SK-N-SH treated with all-trans-retinoic acid at 6 μM for 48 hours (cell line): ENCODE data around the gene HHAT.

Experiments used
- ARNTL ChIP-seq: fragments of 450-650 bp; formaldehyde crosslinking; IDR thresholded peaks from 2 replicates; pipeline ENCODE4 v1.5.0; 2020; ENCODE audit warnings: low read depth, mild to moderate bottlenecking, moderate library complexity, borderline replicate concordance
- BACH2 ChIP-seq: fragments of 250-450 bp; sonication (Bioruptor Pico); IDR thresholded peaks from 2 replicates; pipeline ENCODE4 v1.9.0; 2021; ENCODE audit warnings: mild to moderate bottlenecking, borderline replicate concordance
- CSRNP3 ChIP-seq: fragments of 250-450 bp; sonication (Bioruptor Pico); IDR thresholded peaks from 2 replicates; pipeline ENCODE4 v1.5.1; 2021; ENCODE audit warnings: mild to moderate bottlenecking, moderate library complexity
- ESRRG ChIP-seq: fragments of 250-450 bp; sonication (Bioruptor Pico); IDR thresholded peaks from 2 replicates; pipeline ENCODE4 v1.6.1; 2021; ENCODE audit warnings: mild to moderate bottlenecking
- GLIS3 ChIP-seq: fragments of 250-450 bp; sonication (Bioruptor Pico); IDR thresholded peaks from 2 replicates; pipeline ENCODE4 v1.5.0; 2020; ENCODE audit warnings: mild to moderate bottlenecking, moderate library complexity
- OSR1 ChIP-seq: fragments of 250-450 bp; sonication (Bioruptor Pico); IDR thresholded peaks from 2 replicates; pipeline ENCODE4 v1.8.0; 2022; ENCODE audit warnings: moderate library complexity, mild to moderate bottlenecking, inconsistent platforms
- TSHZ2 ChIP-seq: fragments of 250-450 bp; sonication (Bioruptor Pico); IDR thresholded peaks from 2 replicates; pipeline ENCODE4 v1.5.0; 2020; ENCODE audit warnings: mild to moderate bottlenecking, moderate library complexity
- ZFP3 ChIP-seq: fragments of 250-450 bp; sonication (Bioruptor Pico); IDR thresholded peaks from 2 replicates; pipeline ENCODE4 v1.5.0; 2020; ENCODE audit warnings: mild to moderate bottlenecking, moderate library complexity
- ZNF565 ChIP-seq: fragments of 450-650 bp; formaldehyde crosslinking; conservative IDR thresholded peaks from 2 replicates; pipeline ENCODE4 v1.5.0; 2020; ENCODE audit warnings: low read depth, mild to moderate bottlenecking, moderate library complexity
- ZNF8 ChIP-seq: fragments of 450-650 bp; formaldehyde crosslinking; IDR thresholded peaks from 2 replicates; pipeline ENCODE4 v1.5.0; 2020; ENCODE audit warnings: mild to moderate bottlenecking, moderate library complexity

GRCh38 chr1:210313046-210313595 lies 15.6 kb upstream of the HHAT start:
- TF ChIP-seq TSHZ2 (CRISPR knock-in tag) (no peak), ZNF8 (CRISPR knock-in tag) (no peak), GLIS3 (CRISPR knock-in tag) (no peak), ESRRG (no peak), ZNF565 (CRISPR knock-in tag) (no peak), BACH2 (CRISPR knock-in tag) (no peak), ARNTL (no peak), OSR1 (CRISPR knock-in tag) (no peak), ZFP3 (CRISPR knock-in tag) (no peak), CSRNP3 (CRISPR knock-in tag) (no peak)
